HG03520 (cell line): Measurements from ENCODE around the gene KCNK15.

Source experiments
- ATAC-seq: cut with Tn5 transposase; IDR thresholded peaks from one replicate; pipeline ENCODE4 v1.9.1; 2021; ENCODE audit warnings: mild to moderate bottlenecking, moderate library complexity; ENCODE audit not compliant: unreplicated experiment

The KCNK15 gene

GRCh38 chr20:44714701-44715498 is 30.8 kb upstream of the KCNK15 start, which contains the start of gene CCN5:
TSS of gene CCN5 (plus strand) at chr20:44715369. CDS start at chr20:44715391, 22 bp downstream.
- ATAC-seq: no peak

- no peak for ATAC-seq
These were observed 30.0 kb upstream of the KCNK15 start for GRCh38 chr20:44715499-44716308.

- ATAC-seq: no peak
These were observed 29.2 kb upstream of the KCNK15 start for GRCh38 chr20:44716309-44717106.

- ATAC-seq: no peak
These were observed 27.7 kb upstream of the KCNK15 start for GRCh38 chr20:44717986-44718385.

- ATAC-seq: no peak
These were observed 25.8 kb upstream of the KCNK15 start for GRCh38 chr20:44719841-44720240.

GRCh38 chr20:44720621-44720996 is 25.1 kb upstream of the KCNK15 start:
- no peak for ATAC-seq

GRCh38 chr20:44720997-44721784 is 24.5 kb upstream of the KCNK15 start:
- ATAC-seq: no peak

GRCh38 chr20:44721785-44722054 is 23.9 kb upstream of the KCNK15 start:
- no peak for ATAC-seq

- ATAC-seq: no peak
These were observed 22.7 kb upstream of the KCNK15 start for GRCh38 chr20:44722990-44723389.

GRCh38 chr20:44723391-44723790 is 22.3 kb upstream of the KCNK15 start:
- no peak for ATAC-seq

GRCh38 chr20:44723798-44724362 is 21.8 kb upstream of the KCNK15 start:
- no peak for ATAC-seq

- no peak for ATAC-seq
These were observed 21.1 kb upstream of the KCNK15 start for GRCh38 chr20:44724423-44725091.

- ATAC-seq: no peak
These were observed 19.8 kb upstream of the KCNK15 start for GRCh38 chr20:44725837-44726236.

- no peak for ATAC-seq
These were observed 18.6 kb upstream of the KCNK15 start for GRCh38 chr20:44727039-44727438.

- no peak for ATAC-seq
These were observed 18.0 kb upstream of the KCNK15 start for GRCh38 chr20:44727651-44728050.

GRCh38 chr20:44728801-44729443 is 16.7 kb upstream of the KCNK15 start:
- no peak for ATAC-seq

GRCh38 chr20:44730441-44730840 is 15.2 kb upstream of the KCNK15 start:
- no peak for ATAC-seq

GRCh38 chr20:44731657-44732056 is 14.0 kb upstream of the KCNK15 start:
- no peak for ATAC-seq

GRCh38 chr20:44732327-44732726 is 13.3 kb upstream of the KCNK15 start:
- ATAC-seq: no peak
